SK-N-SH (cell line): Measurements from ENCODE around the gene MEF2C. TPM values are rescaled to one million over a fixed set of nuclear protein-coding genes. Genes with fewer than 3 reads are reported as not detected.

Experiments
- CTCF ChIA-PET: fragments of 300-600, 350-600 bp; formaldehyde crosslinking; extraction: SDS; loops from one replicate; lab custom pipeline; 2021; lab: Yijun Ruan, JAX
- POLR2A ChIA-PET: fragments of 350-600 bp; sonication (Branson Sonifier 250); formaldehyde crosslinking; extraction: SDS; loops from one replicate; lab custom pipeline; 2020; ENCODE audit warnings: antibody characterized with exemption, inconsistent platforms; lab: Yijun Ruan, JAX
- DNase-seq: peaks from one replicate; pipeline ENCODE4 v3.0.0; 2012
- H2AFZ ChIP-seq: fragments of 200-600 bp; sonication (generic); 2 replicates; pipeline ENCODE4 v1.8.1; 2016; ENCODE audit warnings: antibody characterized with exemption, mild to moderate bottlenecking, low read depth
- H3F3A ChIP-seq: fragments of 200-600 bp; sonication (generic); replicated peaks from 2 replicates; pipeline ENCODE3; 2016; ENCODE audit warnings: antibody characterized with exemption, mild to moderate bottlenecking; ENCODE audit not compliant: insufficient read depth
- H3K27ac ChIP-seq, 2 experiments: fragments of 200-500 bp in 1 of 2; fragments of 200-600 bp in 1 of 2; sonication (Bioruptor generic) in 1 of 2; sonication (generic), shearing (Covaris generic) in 1 of 2; 2 replicates each; pipeline versions ENCODE4 v1.5.1 to v1.6.1; 2014 to 2016; ENCODE audit warnings: low read depth in 2 of 2, inconsistent platforms in 1 of 2, low read length in 1 of 2, mild to moderate bottlenecking in 1 of 2, mixed read lengths in 1 of 2
- H3K27me3 ChIP-seq: fragments of 200-600 bp; sonication (generic), shearing (Covaris generic); 2 replicates; pipeline ENCODE4 v1.6.1; 2016; ENCODE audit warnings: mixed run types; ENCODE audit not compliant: insufficient read depth
- H3K36me3 ChIP-seq, 2 experiments: fragments of 200-500 bp in 1 of 2; fragments of 200-600 bp in 1 of 2; sonication (Bioruptor generic) in 1 of 2; sonication (generic) in 1 of 2; replicated peaks in 1 of 2; 2 replicates each; pipeline versions ENCODE3 to v1.5.1; 2014 to 2016; ENCODE audit warnings: low read length in 1 of 2, mild to moderate bottlenecking in 1 of 2; ENCODE audit not compliant: insufficient read depth in 2 of 2, control insufficient read depth in 1 of 2
- H3K4me1 ChIP-seq, 2 experiments: fragments of 200-500 bp in 1 of 2; fragments of 200-600 bp in 1 of 2; sonication (Bioruptor generic) in 1 of 2; sonication (generic), shearing (Covaris generic) in 1 of 2; 2 replicates each; pipeline versions ENCODE4 v1.5.1 to v1.6.1; 2014 to 2016; ENCODE audit warnings: low read depth in 1 of 2, low read length in 1 of 2, mixed run types in 1 of 2; ENCODE audit not compliant: insufficient read depth in 2 of 2, control insufficient read depth in 1 of 2
- H3K4me2 ChIP-seq: fragments of 200-600 bp; sonication (generic), shearing (Covaris generic); 2 replicates; pipeline ENCODE4 v1.6.1; 2017; ENCODE audit warnings: mixed run types
- H3K4me3 ChIP-seq, 2 experiments: fragments of 200-500 bp in 1 of 2; fragments of 200-600 bp in 1 of 2; sonication (Bioruptor generic) in 1 of 2; sonication (generic), shearing (Covaris generic) in 1 of 2; 2 replicates each; pipeline versions ENCODE4 v1.5.1 to v1.8.1; 2014 to 2016; ENCODE audit warnings: low read depth in 2 of 2, inconsistent platforms in 1 of 2, low read length in 1 of 2, mild to moderate bottlenecking in 1 of 2, mixed read lengths in 1 of 2, moderate library complexity in 1 of 2
- H3K79me2 ChIP-seq: fragments of 200-600 bp; sonication (generic); 2 replicates; pipeline ENCODE4 v1.8.1; 2017; ENCODE audit warnings: mild to moderate bottlenecking; ENCODE audit not compliant: insufficient read depth
- H3K9ac ChIP-seq: fragments of 200-600 bp; sonication (generic); 2 replicates; pipeline ENCODE4 v1.6.1; 2017; ENCODE audit warnings: mixed run types
- H3K9me2 ChIP-seq: fragments of 200-600 bp; sonication (generic); 2 replicates; pipeline ENCODE4 v1.6.1; 2017; ENCODE audit warnings: mixed run types
- H3K9me3 ChIP-seq: fragments of 200-600 bp; sonication (generic); 2 replicates; pipeline ENCODE4 v1.6.1; 2017; ENCODE audit warnings: mixed run types, mild to moderate bottlenecking, moderate library complexity
- H4K20me1 ChIP-seq: fragments of 200-600 bp; sonication (generic); 2 replicates; pipeline ENCODE4 v1.6.1; 2017; ENCODE audit warnings: mild to moderate bottlenecking, mixed run types; ENCODE audit not compliant: insufficient read depth
- CHD2 ChIP-seq: fragments of 150-350 bp; IDR thresholded peaks from 2 replicates; pipeline ENCODE4 v1.6.1; 2018; ENCODE audit warnings: low read length; ENCODE audit not compliant: partially characterized antibody
- ELF1 ChIP-seq: IDR thresholded peaks from 2 replicates; pipeline ENCODE4 v1.4.0; 2012
- FOXM1 ChIP-seq: IDR thresholded peaks from 2 replicates; pipeline ENCODE4 v1.4.0; 2012; ENCODE audit warnings: low read depth, mild to moderate bottlenecking
- GATA2 ChIP-seq: sonication (generic); formaldehyde crosslinking; IDR thresholded peaks from 2 replicates; pipeline ENCODE4 v1.5.0; 2020; ENCODE audit warnings: mild to moderate bottlenecking, missing genetic modification reagents
- IRF3 ChIP-seq: fragments of 150-350 bp; IDR thresholded peaks from 2 replicates; pipeline ENCODE4 v1.6.1; 2016; ENCODE audit warnings: mild to moderate bottlenecking, low read depth, low read length
- JUND ChIP-seq: IDR thresholded peaks from 2 replicates; pipeline ENCODE4 v1.4.0; 2012
- MAX ChIP-seq: IDR thresholded peaks from 2 replicates; pipeline ENCODE4 v1.4.0; 2012; ENCODE audit warnings: low read depth
- MEF2A ChIP-seq: IDR thresholded peaks from 2 replicates; pipeline ENCODE4 v1.4.0; 2012; ENCODE audit warnings: low read depth, borderline replicate concordance
- NFIC ChIP-seq: IDR thresholded peaks from 2 replicates; pipeline ENCODE4 v1.4.0; 2012; ENCODE audit warnings: borderline replicate concordance
- NRF1 ChIP-seq: IDR thresholded peaks from 2 replicates; pipeline ENCODE4 v1.6.1; 2012; ENCODE audit warnings: low read depth, mild to moderate bottlenecking, low read length
- RXRA ChIP-seq: IDR thresholded peaks from 2 replicates; pipeline ENCODE4 v1.4.0; 2012; ENCODE audit warnings: low read depth, mild to moderate bottlenecking, borderline replicate concordance
- SIN3A ChIP-seq: IDR thresholded peaks from 2 replicates; pipeline ENCODE4 v1.6.1; 2012; ENCODE audit warnings: low read depth, mild to moderate bottlenecking, low read length, moderate library complexity, borderline replicate concordance
- TAF1 ChIP-seq: IDR thresholded peaks from 2 replicates; pipeline ENCODE4 v1.6.1; 2012; ENCODE audit warnings: low read depth, mild to moderate bottlenecking, low read length, moderate library complexity, borderline replicate concordance
- USF1 ChIP-seq: IDR thresholded peaks from 2 replicates; pipeline ENCODE4 v1.4.0; 2012; ENCODE audit warnings: low read depth, borderline replicate concordance
- USF2 ChIP-seq: fragments of 150-350 bp; IDR thresholded peaks from 2 replicates; pipeline ENCODE4 v1.6.1; 2017; ENCODE audit warnings: antibody characterized with exemption, low read length, low read depth, borderline replicate concordance
- YY1 ChIP-seq: IDR thresholded peaks from 2 replicates; pipeline ENCODE4 v1.4.0; 2012; ENCODE audit warnings: low read depth, mild to moderate bottlenecking
- ZBTB33 ChIP-seq: IDR thresholded peaks from 2 replicates; pipeline ENCODE4 v1.4.0; 2012; ENCODE audit warnings: low read depth, borderline replicate concordance
- WGBS: methylation state at CpG from one replicate; pipeline ENCODE4 v1.1.6; 2017; ENCODE audit warnings: low lambda C conversion rate; 5-methylcytosine and 5-hydroxymethylcytosine counted together
- polyA plus RNA-seq, 3 experiments: library from polyadenylated mRNA; depleted of rRNA; stranded (reverse); fragments of >200 nt; gene quantifications; 2 replicates each; pipeline ENCODE4 v1.2.3, GENCODE V29; 2012

The MEF2C gene
- polyA plus RNA-seq, 1 of the 3 experiments (the other 2 are of a cell fraction), result 1.2 TPM

GRCh38 chr5:88862547-88863175 is 20.3 kb downstream of the MEF2C start:
- Histone ChIP-seq H3K27me3 (no peaks in the 10 kb centered on the region), H3F3A (no peaks in the 10 kb centered on the region), H3K4me3 (no peak overlapping the region), H3K36me3 (no peaks in the 10 kb centered on the region)
- TF ChIP-seq NRF1 (no peak), SIN3A (no peak), FOXM1 (no peak), YY1 (no peak), TAF1 (no peak), JUND (no peak), USF2 (no peak), GATA2 (CRISPR knock-in tag) (no peak), ZBTB33 (no peak), USF1 (no peak), MAX (no peak), NFIC (no peak), MEF2A (no peak), CHD2 (no peak), IRF3 (no peak), ELF1 (no peak), RXRA (no peak)
- TF ChIP-seq, all 33 proteins: peak for 0
- H2AFZ ChIP-seq, result no peak overlapping the region
- H3K4me1 ChIP-seq, result no peaks in the 10 kb centered on the region
- no peaks in the 10 kb centered on the region for H3K9me3 ChIP-seq
- H4K20me1 ChIP-seq, result no peaks in the 10 kb centered on the region
- no peaks in the 10 kb centered on the region for H3K9me2 ChIP-seq
- 85% methylated on average over 5 of the region's 5 CpGs for WGBS
- H3K27ac ChIP-seq, result no peak overlapping the region
- H3K4me2 ChIP-seq, result no peak overlapping the region
- ChIA-PET POLR2A (no interaction called here), CTCF (no interaction called here)
- DNase-seq, result no peak
- H3K79me2 ChIP-seq, result no peaks in the 10 kb centered on the region
- H3K9ac ChIP-seq, result no peak overlapping the region
